B cell (primary cell): ENCODE data around the gene PCAT7. TPM values are rescaled to one million over a fixed set of nuclear protein-coding genes. Genes with fewer than 3 reads are reported as not detected.
"Not testable (repeated sequence)": the region's sequence is repeated elsewhere in the genome, so short reads cannot be mapped to it uniquely, and the experiment has no call there.

Experiments used
- ATAC-seq: fragments of 200-7000 bp; cut with Tn5 transposase; one replicate; pipeline ENCODE4 v1.10.0; 2021; ENCODE audit warnings: low read depth, mild to moderate bottlenecking, moderate number of reproducible peaks, moderate library complexity
- CTCF ChIA-PET: fragments of 350-600 bp; sonication (Branson Sonifier 250); formaldehyde crosslinking; loops from one replicate; lab custom pipeline; 2021; ENCODE audit warnings: antibody characterized with exemption, inconsistent platforms; lab: Charles Lee
- POLR2A ChIA-PET: fragments of 350-600 bp; sonication (Branson Sonifier 250); formaldehyde crosslinking; loops from one replicate; lab custom pipeline; 2021; ENCODE audit warnings: antibody characterized with exemption; lab: Charles Lee
- DNase-seq: peaks from one replicate; pipeline ENCODE4 v3.0.0; 2013
- H2AFZ ChIP-seq: 2 replicates; pipeline ENCODE4 v1.6.1; 2012; ENCODE audit warnings: mild to moderate bottlenecking, low read depth, low read length; ENCODE audit not compliant: insufficient read depth, poor library complexity, severe bottlenecking
- H3K27ac ChIP-seq, 2 donors: 1 replicate in 1 of 2; 2 replicates in 1 of 2; pipeline ENCODE4 v1.5.1; 2012 to 2013; ENCODE audit warnings: low read length in 2 of 2, mild to moderate bottlenecking in 2 of 2, moderate library complexity in 1 of 2
- H3K27me3 ChIP-seq, 4 experiments: fragments of 200-600 bp in 1 of 4; sonication (generic) in 1 of 4; replicated peaks in 1 of 4; 1 replicate in 2 of 4; 2 replicates in 2 of 4; pipeline versions ENCODE4 v1.6.1 to v1.7.0; 2013 to 2016; ENCODE audit warnings: low read length in 3 of 4, mild to moderate bottlenecking in 2 of 4, mixed read lengths in 1 of 4, moderate library complexity in 1 of 4; ENCODE audit not compliant: insufficient read depth in 4 of 4, control insufficient read depth in 3 of 4; ENCODE audit errors: control extremely low read depth in 1 of 4
- H3K36me3 ChIP-seq, 2 experiments: replicated peaks in 1 of 2; 1 replicate in 1 of 2; 2 replicates in 1 of 2; pipeline versions ENCODE4 v1.6.1 to v1.7.1; 2013; ENCODE audit warnings: low read length in 1 of 2; ENCODE audit not compliant: insufficient read depth in 2 of 2, control insufficient read depth in 1 of 2; ENCODE audit errors: control extremely low read depth in 1 of 2, extremely low read depth in 1 of 2
- H3K4me1 ChIP-seq, 2 donors: fragments of 200-600 bp in 1 of 2; sonication (generic) in 1 of 2; 1 replicate in 1 of 2; 2 replicates in 1 of 2; pipeline versions ENCODE4 v1.5.1 to v1.6.1; 2013 to 2017; ENCODE audit warnings: low read length in 2 of 2; ENCODE audit not compliant: control insufficient read depth in 2 of 2, insufficient read depth in 2 of 2
- H3K4me2 ChIP-seq: replicated peaks from 2 replicates; pipeline ENCODE3; 2012; ENCODE audit warnings: mild to moderate bottlenecking, low read depth, low read length; ENCODE audit not compliant: poor library complexity, severe bottlenecking
- H3K4me3 ChIP-seq, 5 experiments: fragments of 200-600 bp in 1 of 5; sonication (generic) in 1 of 5; 1 replicate in 3 of 5; 2 replicates in 2 of 5; pipeline versions ENCODE4 v1.5.1 to v1.7.0; 2011 to 2016; ENCODE audit warnings: low read length in 4 of 5, mild to moderate bottlenecking in 4 of 5, low read depth in 2 of 5, control low read depth in 1 of 5, moderate library complexity in 1 of 5; ENCODE audit not compliant: insufficient read depth in 1 of 5; ENCODE audit errors: control extremely low read depth in 1 of 5, extremely low read depth in 1 of 5
- H3K79me2 ChIP-seq: fragments of 200-600 bp; sonication (generic); one replicate; pipeline ENCODE4 v1.6.0; 2016; ENCODE audit warnings: low read length; ENCODE audit not compliant: control insufficient read depth, insufficient read depth
- H3K9ac ChIP-seq: fragments of 200-600 bp; sonication (generic); 2 replicates; pipeline ENCODE4 v1.6.1; 2017; ENCODE audit warnings: mild to moderate bottlenecking, low read length, moderate library complexity
- H3K9me3 ChIP-seq, 3 donors: one replicate each; pipeline versions ENCODE4 v1.6.1 to v1.7.1; 2013; ENCODE audit warnings: low read length in 2 of 3; ENCODE audit not compliant: control insufficient read depth in 2 of 3, insufficient read depth in 1 of 3; ENCODE audit errors: control extremely low read depth in 1 of 3
- H4K20me1 ChIP-seq: 2 replicates; pipeline ENCODE4 v1.6.0; 2012; ENCODE audit warnings: mild to moderate bottlenecking, low read length; ENCODE audit not compliant: insufficient read depth, control insufficient read depth, poor library complexity, severe bottlenecking
- H3K27ac Mint-ChIP-seq: one replicate; pipeline ENCODE4 v1.8.0; 2021; ENCODE audit warnings: mixed read lengths
- H3K27me3 Mint-ChIP-seq: one replicate; pipeline ENCODE4 v1.8.0; 2021; ENCODE audit warnings: mixed read lengths
- H3K4me1 Mint-ChIP-seq: one replicate; pipeline ENCODE4 v1.8.0; 2021; ENCODE audit warnings: mixed read lengths
- H3K4me3 Mint-ChIP-seq: one replicate; pipeline ENCODE4 v1.8.0; 2021; ENCODE audit warnings: mixed read lengths
- H3K9me3 Mint-ChIP-seq: one replicate; pipeline ENCODE4 v1.8.0; 2022; ENCODE audit warnings: mixed read lengths; ENCODE audit not compliant: insufficient read depth
- EZH2 ChIP-seq: IDR thresholded peaks from 2 replicates; pipeline ENCODE4 v1.6.1; 2012; ENCODE audit warnings: borderline replicate concordance, low read depth, mild to moderate bottlenecking, moderate library complexity, low read length; ENCODE audit not compliant: insufficient read depth, poor library complexity, severe bottlenecking
- WGBS: methylation state at CpG from one replicate; pipeline ENCODE4 v1.1.5; 2013; ENCODE audit warnings: missing lambda C conversion rate; ENCODE audit not compliant: insufficient coverage; 5-methylcytosine and 5-hydroxymethylcytosine counted together
- intact Hi-C: fragments of 100-400 bp; cut with micrococcal nuclease; formaldehyde crosslinking; loops from one replicate; pipeline ENCODE4 v1.10.0; 2022
- polyA plus RNA-seq: library from polyadenylated mRNA; depleted of rRNA; stranded (reverse); fragments of >200 nt; gene quantifications from 2 replicates; pipeline ENCODE4 v1.2.3, GENCODE V29; 2012
- total RNA-seq, 2 donors: library from RNA; stranded (reverse); fragments of 120-200 nt in 1 of 2; gene quantifications; 1 replicate in 1 of 2; 2 replicates in 1 of 2; pipeline versions ENCODE4 v1.2.3 to v1.2.4, GENCODE V29; 2013 to 2022
- TF ChIP-seq, protein P1 (sequence below): fragments of 200-600 bp; IDR thresholded peaks from one replicate; pipeline ENCODE4 v1.8.0; 2022; ENCODE audit warnings: antibody characterized with exemption, mild to moderate bottlenecking

PCAT7 gene
- total and polyA plus RNA-seq, 2 donors (not counting 1 experiment from before 2014, with no cell fraction given), result not detected

- WGBS, result no CpG with 5 or more reads among the region's 2 CpGs
- TF ChIP-seq EZH2, result no peak
- TF ChIP-seq, protein P1, sequence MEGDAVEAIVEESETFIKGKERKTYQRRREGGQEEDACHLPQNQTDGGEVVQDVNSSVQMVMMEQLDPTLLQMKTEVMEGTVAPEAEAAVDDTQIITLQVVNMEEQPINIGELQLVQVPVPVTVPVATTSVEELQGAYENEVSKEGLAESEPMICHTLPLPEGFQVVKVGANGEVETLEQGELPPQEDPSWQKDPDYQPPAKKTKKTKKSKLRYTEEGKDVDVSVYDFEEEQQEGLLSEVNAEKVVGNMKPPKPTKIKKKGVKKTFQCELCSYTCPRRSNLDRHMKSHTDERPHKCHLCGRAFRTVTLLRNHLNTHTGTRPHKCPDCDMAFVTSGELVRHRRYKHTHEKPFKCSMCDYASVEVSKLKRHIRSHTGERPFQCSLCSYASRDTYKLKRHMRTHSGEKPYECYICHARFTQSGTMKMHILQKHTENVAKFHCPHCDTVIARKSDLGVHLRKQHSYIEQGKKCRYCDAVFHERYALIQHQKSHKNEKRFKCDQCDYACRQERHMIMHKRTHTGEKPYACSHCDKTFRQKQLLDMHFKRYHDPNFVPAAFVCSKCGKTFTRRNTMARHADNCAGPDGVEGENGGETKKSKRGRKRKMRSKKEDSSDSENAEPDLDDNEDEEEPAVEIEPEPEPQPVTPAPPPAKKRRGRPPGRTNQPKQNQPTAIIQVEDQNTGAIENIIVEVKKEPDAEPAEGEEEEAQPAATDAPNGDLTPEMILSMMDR, result no peak
These were observed 8.7 kb downstream of the PCAT7 start for GRCh38 chr9:94563548-94563947.

GRCh38 chr9:94564279-94564678 is 9.4 kb downstream of the PCAT7 start:
- H3K9me3 Mint-ChIP-seq, H3K4me1 ChIP-seq, H3K4me2 ChIP-seq, H3K27ac Mint-ChIP-seq, H3K36me3 ChIP-seq, H3K9me3 ChIP-seq, intact Hi-C loops, H3K4me3 Mint-ChIP-seq, POLR2A ChIA-PET, ATAC-seq, H3K27ac ChIP-seq, H3K9ac ChIP-seq, H3K79me2 ChIP-seq, H3K27me3 ChIP-seq, DNase-seq, H4K20me1 ChIP-seq, H3K4me3 ChIP-seq, H2AFZ ChIP-seq, H3K4me1 Mint-ChIP-seq, CTCF ChIA-PET: not testable (repeated sequence)
- H3K27me3 Mint-ChIP-seq, result peaks cover 22% of the 10 kb centered on the region
- 100% methylated on average over 1 of the region's 3 CpGs for WGBS

More at GRCh38 chr9:94563548-94563947, 8.7 kb downstream of the PCAT7 start:
- no peaks in the 10 kb centered on the region for H3K4me1 ChIP-seq
- no peak overlapping the region for H3K9ac ChIP-seq
- ChIA-PET POLR2A (no interaction called here), CTCF (no interaction called here)
- H3K9me3 ChIP-seq, result no peaks in the 10 kb centered on the region
- H3K27me3 ChIP-seq, result peaks cover 0 to 2% (median under 1%) of the 10 kb centered on the region in 4 experiments
- Mint-ChIP-seq H3K4me1 (no peaks in the 10 kb centered on the region), H3K4me3 (no peak overlapping the region), H3K27ac (no peak overlapping the region), H3K27me3 (peaks cover 22% of the 10 kb centered on the region), H3K9me3 (peaks cover 5% of the 10 kb centered on the region)
- H3K4me2 ChIP-seq, result no peak overlapping the region
- no peak for DNase-seq
- H4K20me1 ChIP-seq, result no peaks in the 10 kb centered on the region
- no peaks in the 10 kb centered on the region for H3K36me3 ChIP-seq
- H3K27ac ChIP-seq, result no peak overlapping the region
- intact Hi-C loops, result no loop called here
- no peak for ATAC-seq
- no peak overlapping the region for H3K4me3 ChIP-seq
- no peak overlapping the region for H2AFZ ChIP-seq
- no peaks in the 10 kb centered on the region for H3K79me2 ChIP-seq
